HG03354 (cell line): ENCODE data around the gene TMEM267.
A peak's percentile ranks its signal among the peaks of the same experiment; 100 is the strongest.
"Not testable (repeated sequence)": the region's sequence is repeated elsewhere in the genome, so short reads cannot be mapped to it uniquely, and the experiment has no call there.

Experiments
- ATAC-seq: cut with Tn5 transposase; IDR thresholded peaks from one replicate; pipeline ENCODE4 v1.9.1; 2021; ENCODE audit warnings: mild to moderate bottlenecking; ENCODE audit not compliant: unreplicated experiment, poor library complexity, severe bottlenecking

TMEM267 gene, protein sequence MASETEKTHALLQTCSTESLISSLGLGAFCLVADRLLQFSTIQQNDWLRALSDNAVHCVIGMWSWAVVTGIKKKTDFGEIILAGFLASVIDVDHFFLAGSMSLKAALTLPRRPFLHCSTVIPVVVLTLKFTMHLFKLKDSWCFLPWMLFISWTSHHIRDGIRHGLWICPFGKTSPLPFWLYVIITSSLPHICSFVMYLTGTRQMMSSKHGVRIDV

DNA sequence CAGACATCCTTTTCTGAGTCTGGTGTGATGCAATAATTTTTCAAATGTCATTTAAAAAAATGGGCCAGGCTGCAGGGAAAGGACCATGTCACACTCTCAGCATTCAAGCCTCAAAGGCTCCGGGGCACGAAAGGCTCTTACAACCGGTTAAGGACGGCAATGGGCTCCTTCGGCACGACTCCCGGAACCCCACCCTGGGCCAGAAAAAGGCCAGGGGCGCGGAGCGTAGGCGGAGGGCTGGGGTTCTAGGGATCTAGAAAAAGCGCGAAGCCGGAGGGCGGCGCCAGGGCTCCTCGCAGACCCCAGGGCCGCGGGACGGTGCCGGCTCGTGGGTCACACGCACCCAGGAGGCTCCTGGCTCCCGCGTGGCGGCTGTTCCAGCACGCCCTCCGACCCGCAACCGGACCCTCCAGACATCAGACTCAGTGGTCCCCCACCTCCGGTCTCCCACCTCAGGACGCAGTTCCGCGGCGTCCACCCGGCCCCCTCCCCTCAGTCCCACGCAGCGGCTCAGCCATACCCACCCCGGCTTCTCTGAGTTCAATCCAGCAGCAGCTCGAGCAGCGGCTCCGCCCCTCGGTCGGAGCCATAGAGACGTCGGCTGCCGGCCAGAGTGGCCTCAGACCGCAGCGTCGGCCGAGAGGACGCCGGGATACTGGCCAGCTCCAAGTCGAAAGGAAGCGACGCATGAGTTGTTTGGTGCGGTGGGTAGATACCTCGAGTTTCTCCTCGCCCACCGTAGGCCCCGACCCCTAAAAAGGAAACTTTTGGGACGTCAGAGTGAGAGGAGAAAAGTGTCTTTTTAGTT, at the start of gene TMEM267:
TMEM267 (minus strand) TSS at position 568 of the 808 bp plus-strand sequence. CDS start 29,896 bp downstream, outside the sequence.
- peak; percentile 86 for ATAC-seq

DNA sequence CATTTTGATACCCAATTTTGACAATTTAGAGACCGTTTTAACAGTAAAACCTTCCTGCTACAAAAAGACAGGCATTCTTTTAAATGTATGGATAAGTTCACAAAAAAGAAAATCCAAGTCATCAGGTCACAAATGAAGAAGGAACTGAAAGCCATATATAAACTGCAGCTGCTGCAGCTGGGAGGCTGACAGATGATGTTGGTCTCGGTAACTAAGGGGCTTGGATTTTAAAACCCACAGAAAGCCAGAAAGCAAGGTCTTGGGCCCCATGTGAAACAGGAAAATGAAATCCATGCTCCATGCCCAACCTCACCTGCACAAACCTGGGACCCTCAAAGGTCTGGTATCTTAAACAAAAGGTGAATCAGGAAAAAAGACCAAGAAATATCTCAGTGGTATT, 47.0 kb upstream of the TMEM267 start:
- ATAC-seq: peak; percentile 69

DNA sequence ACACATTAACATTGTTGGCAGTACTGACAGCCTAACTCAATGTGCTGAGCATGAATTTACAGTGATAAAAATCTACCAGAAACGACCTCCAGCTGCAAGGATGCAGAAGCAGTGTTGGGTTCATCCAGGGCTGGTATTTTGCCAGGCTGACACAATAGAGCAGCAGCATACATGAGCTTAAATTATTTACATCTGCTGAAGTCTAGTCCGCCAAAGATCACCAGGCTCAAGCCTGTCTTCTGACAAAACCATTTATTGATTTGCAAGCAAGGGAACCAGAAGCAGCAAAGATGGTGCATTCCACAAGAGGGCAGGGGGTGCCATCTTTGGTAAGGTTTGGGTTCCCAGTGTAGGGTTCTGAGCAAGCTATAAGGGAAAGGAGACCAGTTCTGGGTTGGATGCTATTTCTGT, 40.0 kb upstream of the TMEM267 start:
- ATAC-seq: no peak

DNA sequence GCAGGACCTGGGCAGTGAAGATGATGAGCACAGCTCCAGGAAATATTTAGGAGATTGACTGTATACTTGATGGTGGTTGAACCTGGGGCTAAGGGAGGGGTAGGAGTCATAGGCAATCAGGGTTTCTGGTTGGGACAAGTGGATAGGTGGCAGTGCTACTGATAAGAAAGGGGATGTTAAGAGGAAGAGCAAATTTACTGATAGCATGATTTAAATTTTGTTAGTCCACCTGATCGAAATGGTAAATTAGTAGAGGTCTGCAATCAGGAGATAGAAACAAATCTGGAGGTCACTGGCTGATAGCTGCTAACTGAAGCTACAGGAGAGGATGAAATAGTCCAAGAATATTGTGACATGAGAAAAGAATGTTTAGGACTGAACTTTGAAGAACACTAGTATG, 37.0 kb upstream of the TMEM267 start:
- ATAC-seq: no peak

DNA sequence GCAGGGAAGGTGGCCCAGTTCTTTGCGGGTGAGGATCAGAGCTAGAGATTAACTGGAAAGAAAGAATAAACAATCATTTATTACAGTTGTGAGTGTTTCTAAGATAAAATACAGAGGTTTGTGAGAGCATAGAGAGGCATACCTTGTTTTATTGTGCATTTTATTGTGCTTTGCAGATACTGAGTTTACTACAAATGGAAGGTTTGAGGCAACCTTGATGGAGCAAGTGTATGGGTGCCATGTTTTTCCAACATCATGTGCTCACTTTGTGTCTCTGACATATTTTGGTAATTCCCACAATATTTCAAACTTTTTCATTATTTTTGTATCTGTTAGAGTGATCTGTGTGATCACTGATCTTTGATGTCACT, 32.0 kb upstream of the TMEM267 start:
- ATAC-seq: no peak

DNA sequence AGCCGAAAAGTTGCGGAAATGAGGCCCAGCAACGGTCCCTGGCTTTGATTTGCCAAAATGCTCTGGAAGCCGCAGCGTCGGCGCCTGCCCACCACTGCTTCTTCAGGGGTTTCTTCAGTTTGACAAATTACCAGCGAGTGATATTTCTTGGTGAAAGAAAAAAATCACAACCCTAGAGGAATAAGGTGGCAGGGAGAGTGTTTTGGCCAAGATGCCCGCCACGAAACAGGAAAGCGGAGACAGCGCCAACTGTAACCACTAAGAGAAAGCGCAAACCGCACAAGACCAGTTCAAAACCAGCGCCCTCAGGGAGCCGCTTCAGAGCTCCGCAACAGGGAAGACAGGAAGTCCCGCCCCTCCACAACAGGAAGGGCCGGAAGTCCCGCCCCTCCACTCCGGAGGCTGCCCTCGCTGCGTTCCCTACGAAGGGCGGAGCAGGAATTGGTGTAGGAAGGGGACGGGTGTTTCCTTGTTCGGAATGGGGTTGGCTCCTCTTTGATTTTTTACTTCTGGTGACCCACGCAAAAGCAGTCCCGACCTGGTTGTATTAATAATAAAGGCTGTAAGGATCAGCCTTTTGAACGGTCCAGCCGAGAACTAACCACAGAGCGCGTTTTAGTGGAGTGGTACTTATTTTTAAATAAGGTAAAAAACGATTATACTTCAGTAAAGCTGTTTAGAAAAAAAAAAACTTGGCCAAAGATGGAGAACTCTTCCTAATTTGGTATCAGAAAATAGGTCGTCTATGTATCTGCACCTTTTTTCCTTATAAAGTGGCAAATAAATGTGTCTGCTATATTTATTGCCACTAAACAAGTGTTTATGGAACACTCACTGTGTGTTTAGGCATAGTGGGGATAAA, 31.4 kb upstream of the TMEM267 start, which contains the start of gene C5orf34:
C5orf34 (minus strand) TSS at position 333 of the 862 bp plus-strand sequence. CDS start 5,809 bp downstream, outside the sequence.
- peak; percentile 99 for ATAC-seq

DNA sequence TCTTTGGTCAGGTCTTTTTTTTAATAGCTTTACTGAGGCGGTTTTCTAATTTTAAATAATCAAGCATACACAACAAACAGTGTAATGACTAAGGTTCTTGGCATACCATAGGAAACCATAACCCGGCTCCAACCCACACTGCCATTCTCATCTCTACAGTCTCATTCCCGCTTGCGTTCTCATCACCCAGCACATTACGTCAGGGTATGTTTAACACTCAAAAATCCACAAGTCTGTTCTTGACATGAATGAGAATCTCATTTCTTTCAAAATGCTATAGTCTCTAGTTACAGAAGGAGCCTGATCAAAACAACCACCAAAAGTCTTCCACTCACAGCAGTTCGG, 30.8 kb upstream of the TMEM267 start:
- ATAC-seq: peak; percentile 36

DNA sequence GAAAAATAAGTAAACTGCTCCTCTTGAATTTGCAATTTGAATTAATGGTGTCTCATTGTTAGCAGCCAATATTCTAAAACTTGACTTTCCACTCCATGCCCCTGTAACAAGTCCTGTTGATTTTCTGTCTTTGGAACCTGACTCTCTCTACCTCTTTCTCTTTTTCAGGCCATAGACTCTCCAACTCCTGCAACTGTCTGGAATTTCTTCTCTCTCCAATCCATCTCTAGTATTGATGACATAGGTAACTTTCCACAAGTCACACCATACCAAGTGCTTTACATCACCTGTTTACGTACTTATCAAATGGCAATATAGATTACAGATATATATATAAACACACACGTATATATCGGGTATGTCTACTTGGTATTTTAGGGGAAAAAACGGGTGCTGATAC, 30.4 kb upstream of the TMEM267 start:
- ATAC-seq: no peak

DNA sequence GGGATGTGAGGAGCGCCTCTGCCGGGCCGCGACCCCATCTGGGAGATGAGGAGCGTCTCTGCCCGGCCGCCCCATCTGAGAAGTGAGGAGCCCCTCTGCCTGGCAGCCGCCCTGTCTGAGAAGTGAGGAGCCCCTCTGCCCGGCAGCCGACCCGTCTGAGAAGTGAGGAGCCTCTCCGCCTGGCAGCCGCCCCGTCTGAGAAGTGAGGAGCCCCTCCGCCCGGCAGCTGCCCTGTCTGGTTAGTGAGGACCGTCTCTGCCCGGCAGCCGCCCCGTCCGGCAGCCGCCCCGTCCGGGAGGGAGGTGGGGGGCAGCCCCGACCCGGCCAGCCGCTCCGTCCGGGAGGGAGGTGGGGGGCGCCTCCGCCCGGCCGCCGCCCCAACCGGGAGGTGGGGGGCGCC, 27.4 kb upstream of the TMEM267 start:
- ATAC-seq: not testable (repeated sequence)

DNA sequence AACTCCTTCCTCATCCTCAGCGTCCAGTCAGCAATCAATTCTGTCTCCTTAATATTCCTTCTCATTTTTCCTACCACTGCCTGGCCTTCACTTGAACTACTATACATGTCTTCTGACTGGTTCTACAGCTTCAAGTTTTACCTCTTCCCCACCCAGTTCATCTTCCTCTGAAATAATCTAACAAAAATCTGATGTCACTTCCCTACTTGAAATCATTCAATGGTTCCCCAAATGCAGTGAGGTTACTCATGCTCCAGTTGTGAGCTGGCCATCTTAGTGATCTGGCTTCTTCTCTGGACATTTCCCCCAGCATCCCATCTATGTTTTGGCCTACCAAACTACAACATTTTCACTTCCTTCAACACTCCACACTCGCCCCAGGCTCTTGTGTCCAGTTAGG, 14.9 kb upstream of the TMEM267 start:
- no peak for ATAC-seq

DNA sequence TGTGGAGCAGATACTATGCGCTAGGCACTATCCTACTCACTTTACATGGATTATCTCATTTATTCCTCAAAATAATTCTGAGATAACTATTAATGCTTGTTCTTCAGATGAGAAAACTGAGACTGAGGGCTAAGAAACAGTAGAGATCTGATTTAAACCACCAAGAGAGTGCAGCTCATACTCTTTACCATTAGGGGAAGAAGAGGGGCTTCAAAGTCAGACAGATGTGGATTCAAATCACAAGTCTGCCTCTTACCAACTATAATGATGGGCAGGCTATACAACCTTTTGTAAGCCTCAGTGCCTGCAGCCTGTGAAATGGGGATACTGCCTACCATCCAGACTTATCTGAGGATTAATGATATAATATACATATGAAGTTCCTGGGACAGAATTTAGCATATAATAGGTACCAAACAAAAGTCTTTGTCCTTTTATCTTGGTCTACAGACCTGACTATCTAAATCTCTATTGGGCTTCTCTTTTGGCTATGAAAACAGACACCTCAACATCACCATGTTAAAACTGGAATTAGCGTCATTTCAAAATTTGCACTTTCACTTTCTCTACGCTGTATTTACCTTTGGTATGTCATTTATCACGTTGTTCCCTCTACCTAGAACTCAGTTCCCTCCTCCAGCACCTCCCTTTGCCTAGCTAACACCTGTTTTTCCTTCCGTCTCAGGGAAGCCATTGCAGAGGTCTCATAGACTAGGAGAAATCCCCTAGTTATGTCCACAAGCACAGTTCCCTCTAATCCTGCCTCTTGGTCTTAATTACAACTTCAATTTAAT, 13.8 kb upstream of the TMEM267 start:
- no peak for ATAC-seq

DNA sequence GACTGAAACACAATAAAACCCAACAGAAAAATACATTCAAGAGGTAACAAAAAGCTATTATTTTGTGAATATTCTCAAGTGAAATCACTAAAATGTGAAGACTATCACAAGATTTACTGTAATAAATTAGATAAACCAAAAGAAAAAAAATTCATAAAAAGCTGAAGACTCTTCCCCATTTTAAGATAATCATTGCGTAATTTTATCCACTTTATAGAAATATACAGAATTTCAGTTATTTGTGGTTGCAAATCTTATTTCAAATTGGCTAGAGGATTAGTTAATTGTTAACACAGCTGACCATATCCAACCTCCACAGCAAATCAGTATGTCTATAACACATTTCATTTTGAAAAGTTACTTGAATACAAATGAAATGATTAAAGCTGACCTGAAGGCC, 7.7 kb upstream of the TMEM267 start:
- ATAC-seq: no peak

DNA sequence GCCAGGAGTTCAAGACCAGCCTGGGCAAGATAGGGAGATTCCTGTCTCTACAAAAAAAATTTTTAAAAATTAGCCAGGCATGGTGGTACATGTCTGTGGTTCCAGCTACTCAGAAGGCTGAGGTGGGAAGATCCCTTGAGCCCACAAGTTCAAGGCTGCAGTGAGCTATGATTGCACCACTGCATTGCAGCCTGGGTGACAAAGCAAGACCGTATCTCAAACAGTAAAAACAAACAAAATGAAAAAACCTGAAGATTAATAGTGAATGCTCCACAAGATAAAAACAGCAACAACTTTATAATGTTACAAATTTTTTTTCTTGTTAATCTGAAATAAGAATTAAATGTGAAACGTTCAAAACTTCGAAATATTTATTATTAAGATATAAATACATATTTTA, 2.7 kb upstream of the TMEM267 start:
- ATAC-seq: no peak

DNA sequence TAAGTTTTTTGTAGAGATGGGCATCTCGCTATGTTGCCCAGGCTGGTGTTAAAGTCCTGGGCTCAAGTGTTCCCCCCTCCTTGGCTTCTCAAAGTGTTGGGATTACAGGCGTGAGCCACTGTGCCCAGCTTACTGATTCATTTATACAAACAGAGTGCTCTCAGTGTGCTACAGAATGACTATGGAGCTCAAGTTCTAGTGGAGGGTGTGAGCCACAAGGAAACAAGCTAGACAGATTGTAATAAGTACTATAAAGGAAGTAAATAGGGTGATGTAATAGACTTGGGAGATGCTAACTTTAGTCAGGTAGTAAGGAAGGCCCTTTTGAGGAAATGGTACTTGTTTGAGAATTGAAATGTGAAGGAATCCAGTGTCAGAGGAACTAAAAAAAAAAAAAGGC, 1.7 kb upstream of the TMEM267 start:
- ATAC-seq: no peak

DNA sequence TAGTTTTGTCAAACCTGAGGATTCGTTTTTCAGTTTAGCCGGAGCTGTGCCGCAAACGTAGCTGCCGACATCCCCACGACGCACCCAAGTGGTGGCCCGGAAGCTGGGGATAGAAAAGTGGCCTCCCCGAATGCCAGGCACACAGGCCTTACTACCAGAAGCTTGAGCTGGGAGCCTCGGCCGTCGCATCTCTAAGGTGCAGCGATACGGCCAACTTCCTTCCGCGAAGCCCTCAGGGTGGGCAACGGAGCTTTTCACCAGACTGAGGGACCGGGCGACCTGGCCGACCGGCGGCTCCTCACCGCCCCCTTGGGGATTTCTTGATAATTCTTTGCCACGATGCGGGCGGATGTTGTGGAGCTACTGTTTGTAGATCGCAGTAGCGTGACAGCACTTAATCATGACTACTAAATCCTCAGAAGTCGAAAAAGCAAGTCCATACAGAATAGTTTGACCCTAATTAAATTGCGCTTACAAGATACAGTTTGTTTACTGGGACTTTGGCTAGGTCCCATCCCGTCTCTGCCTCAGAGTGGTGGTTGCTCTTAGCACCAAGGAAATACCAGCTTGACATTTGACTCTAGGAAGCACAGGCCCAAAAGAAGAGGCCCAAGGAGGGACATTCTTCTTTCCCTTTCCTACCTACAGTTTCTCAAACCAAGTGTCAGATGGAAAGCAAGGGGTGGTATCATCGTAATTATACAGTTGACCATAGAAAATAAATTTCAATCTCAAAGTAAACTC, 613 bp upstream of the TMEM267 start:
- ATAC-seq: peak; percentile 83

DNA sequence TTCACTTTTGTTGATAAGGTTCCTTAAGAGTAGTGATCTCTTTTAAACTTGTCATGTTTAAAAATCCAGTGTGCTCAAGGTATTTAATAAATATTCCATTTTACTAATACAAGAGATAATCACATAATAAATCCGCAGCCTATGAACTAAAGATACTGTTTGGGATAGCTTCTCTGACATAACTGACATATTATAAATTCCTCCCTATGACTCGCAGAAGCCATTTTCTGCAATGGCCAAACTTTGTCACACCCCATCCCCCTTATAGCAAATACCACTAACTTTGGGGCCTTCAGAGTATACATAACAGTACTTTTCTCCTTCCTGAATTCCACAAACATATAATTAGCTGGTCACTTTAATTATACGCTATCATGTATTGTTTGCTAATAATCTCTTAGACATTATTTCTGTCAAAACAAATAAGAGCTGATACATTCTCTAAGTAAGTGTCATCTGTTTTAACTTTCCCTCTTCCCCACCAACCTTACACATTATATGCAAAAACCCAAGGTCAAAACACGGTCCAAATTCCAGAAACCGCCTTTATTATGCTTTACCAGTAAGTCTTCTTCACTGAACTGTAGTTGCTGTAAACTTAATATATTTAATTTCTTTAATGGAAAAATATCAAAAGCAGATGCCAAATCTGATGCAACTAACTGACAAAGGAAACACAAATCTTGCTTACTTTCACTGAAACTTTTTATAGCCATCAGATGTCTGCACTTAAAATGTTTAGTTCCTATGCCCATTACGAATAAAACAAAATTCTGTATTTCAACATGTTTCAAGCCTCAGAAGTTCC, 971 bp downstream of the TMEM267 start:
- no peak for ATAC-seq

DNA sequence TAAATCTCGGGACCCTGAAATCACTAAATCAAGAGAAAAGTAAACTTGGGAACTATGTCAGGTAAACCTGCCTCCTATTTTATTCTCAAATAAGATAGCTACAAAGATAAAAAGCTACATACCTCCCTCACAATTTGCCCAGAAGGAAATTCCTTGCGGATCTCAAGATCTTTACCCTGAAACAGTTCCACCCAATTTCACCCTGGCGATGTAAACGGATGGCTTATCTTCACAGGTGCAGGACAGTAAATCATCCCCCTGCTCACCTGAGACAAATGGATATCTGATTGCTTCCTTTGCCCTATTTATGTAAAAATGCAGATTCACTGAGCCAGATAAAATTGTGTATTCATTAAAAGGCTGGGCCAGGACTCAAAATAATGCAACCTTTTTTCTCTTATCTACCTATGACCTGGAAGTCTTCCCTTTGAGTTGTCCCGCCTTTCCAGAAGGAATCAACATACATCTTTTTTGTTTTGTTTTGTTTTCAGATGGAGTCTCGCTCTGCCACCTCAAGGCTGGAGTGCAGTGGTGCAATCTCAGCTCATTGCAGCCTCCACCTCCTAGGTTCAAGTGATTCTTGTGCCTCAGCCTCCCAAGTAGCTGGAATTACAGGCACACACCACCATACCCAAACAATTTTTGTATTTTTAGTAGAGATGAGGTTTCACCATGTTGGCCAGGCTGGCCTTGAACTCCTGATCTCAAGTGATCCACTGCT, 13.8 kb downstream of the TMEM267 start:
- no peak for ATAC-seq

DNA sequence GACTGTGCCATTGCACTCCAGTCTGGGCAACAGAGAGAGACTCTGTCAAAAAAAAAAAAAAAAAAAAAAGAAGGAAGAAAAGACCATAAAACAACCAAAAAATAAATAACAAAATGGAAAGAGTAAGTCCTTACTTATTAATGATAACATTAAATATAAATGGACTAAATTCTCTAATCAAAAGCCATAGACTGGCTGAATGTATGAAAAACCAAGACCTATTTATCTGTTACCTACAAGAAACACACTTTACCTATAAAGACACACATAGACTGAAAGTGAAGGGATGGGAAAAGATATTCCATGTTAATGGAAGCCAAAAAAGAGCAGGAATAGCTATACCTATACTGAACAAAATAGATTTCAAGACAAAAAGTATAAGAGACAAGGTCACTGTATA, 16.6 kb downstream of the TMEM267 start:
- ATAC-seq: no peak
